Neuron (in vitro differentiated cells): ENCODE data around the gene NTHL1.
A peak's percentile ranks its signal among the peaks of the same experiment; 100 is the strongest.

Experiments
- H2AFZ ChIP-seq: one replicate; pipeline ENCODE4 v1.6.1; 2013; ENCODE audit warnings: low read depth, mild to moderate bottlenecking, inconsistent platforms, low read length, moderate library complexity
- H3K27me3 ChIP-seq: one replicate; pipeline ENCODE4 v1.6.1; 2013; ENCODE audit warnings: low read length; ENCODE audit not compliant: insufficient read depth
- H3K36me3 ChIP-seq: one replicate; pipeline ENCODE4 v1.6.1; 2013; ENCODE audit warnings: low read length; ENCODE audit not compliant: insufficient read depth
- H3K4me1 ChIP-seq: one replicate; pipeline ENCODE4 v1.6.1; 2013; ENCODE audit warnings: low read length; ENCODE audit not compliant: insufficient read depth
- H3K4me3 ChIP-seq: 2 replicates; pipeline ENCODE4 v1.5.1; 2013; ENCODE audit warnings: mild to moderate bottlenecking, low read length, moderate library complexity
- H3K9me3 ChIP-seq: one replicate; pipeline ENCODE4 v1.6.1; 2013; ENCODE audit warnings: low read length

The NTHL1 gene

GRCh38 chr16:2032285-2033056 lies 15.2 kb downstream of the NTHL1 start:
- Histone ChIP-seq H3K36me3 (no peaks in the 10 kb centered on the region), H3K9me3 (peaks cover 3% of the 10 kb centered on the region), H2AFZ (no peak overlapping the region), H3K4me1 (peaks cover 16% of the 10 kb centered on the region), H3K27me3 (peaks cover 18% of the 10 kb centered on the region), H3K4me3 (no peak overlapping the region)

- H3K4me1 ChIP-seq, result peaks cover 22% of the 10 kb centered on the region
Observed at GRCh38 chr16:2031081-2031577, 16.5 kb downstream of the NTHL1 start.

GRCh38 chr16:2030036-2030435 lies 17.6 kb downstream of the NTHL1 start:
- H3K36me3 ChIP-seq, result no peaks in the 10 kb centered on the region
- peaks cover 3% of the 10 kb centered on the region for H3K9me3 ChIP-seq
- no peak overlapping the region for H2AFZ ChIP-seq
- peaks cover 24% of the 10 kb centered on the region for H3K4me1 ChIP-seq
- H3K4me3 ChIP-seq, result no peak overlapping the region
- H3K27me3 ChIP-seq, result peaks cover 35% of the 10 kb centered on the region

More at GRCh38 chr16:2031081-2031577, 16.5 kb downstream of the NTHL1 start:
- H3K27me3 ChIP-seq, result peaks cover 24% of the 10 kb centered on the region
- H3K4me3 ChIP-seq, result no peak overlapping the region
- peaks cover 3% of the 10 kb centered on the region for H3K9me3 ChIP-seq
- H3K36me3 ChIP-seq, result no peaks in the 10 kb centered on the region
- no peak overlapping the region for H2AFZ ChIP-seq

- Histone ChIP-seq H3K4me1 (peaks cover 24% of the 10 kb centered on the region), H3K27me3 (peaks cover 38% of the 10 kb centered on the region), H2AFZ (no peak overlapping the region), H3K9me3 (peaks cover 3% of the 10 kb centered on the region), H3K36me3 (no peaks in the 10 kb centered on the region), H3K4me3 (no peak overlapping the region)
Observed at GRCh38 chr16:2029350-2029749, 18.3 kb downstream of the NTHL1 start.

- Histone ChIP-seq H3K27me3 (peaks cover 38% of the 10 kb centered on the region), H3K9me3 (peaks cover 3% of the 10 kb centered on the region), H3K36me3 (no peaks in the 10 kb centered on the region), H3K4me1 (peaks cover 20% of the 10 kb centered on the region), H3K4me3 (no peak overlapping the region), H2AFZ (no peak overlapping the region)
Observed at GRCh38 chr16:2028620-2029220, 18.9 kb downstream of the NTHL1 start.

GRCh38 chr16:2028146-2028545 lies 19.5 kb downstream of the NTHL1 start:
- Histone ChIP-seq H2AFZ (no peak overlapping the region), H3K9me3 (peaks cover 3% of the 10 kb centered on the region), H3K36me3 (no peaks in the 10 kb centered on the region), H3K27me3 (peaks cover 38% of the 10 kb centered on the region), H3K4me3 (no peak overlapping the region), H3K4me1 (peaks cover 14% of the 10 kb centered on the region)

GRCh38 chr16:2027024-2028010 lies 20.3 kb downstream of the NTHL1 start:
- Histone ChIP-seq H2AFZ (no peak overlapping the region), H3K4me3 (peak overlapping the region; percentile 33), H3K9me3 (peaks cover 3% of the 10 kb centered on the region), H3K27me3 (peaks cover 38% of the 10 kb centered on the region), H3K4me1 (peaks cover 19% of the 10 kb centered on the region), H3K36me3 (no peaks in the 10 kb centered on the region)

- Histone ChIP-seq H3K27me3 (peaks cover 40% of the 10 kb centered on the region), H2AFZ (no peak within 1 kb of the TSS), H3K9me3 (peaks cover 3% of the 10 kb centered on the region), H3K36me3 (no peaks in the 10 kb centered on the region), H3K4me1 (peaks cover 19% of the 10 kb centered on the region), H3K4me3 (peak within 1 kb of the TSS; percentile 33)
Observed at GRCh38 chr16:2026461-2027023, 21.1 kb downstream of the NTHL1 start, which contains the start of gene NHERF2. NHERF2 (plus strand) TSS chr16:2026902; CDS start chr16:2027006, 104 bp downstream.

GRCh38 chr16:2025878-2026460 lies 21.7 kb downstream of the NTHL1 start:
- peaks cover 19% of the 10 kb centered on the region for H3K4me1 ChIP-seq
- no peak overlapping the region for H2AFZ ChIP-seq
- no peaks in the 10 kb centered on the region for H3K36me3 ChIP-seq
- peaks cover 41% of the 10 kb centered on the region for H3K27me3 ChIP-seq
- H3K4me3 ChIP-seq, result no peak overlapping the region
- H3K9me3 ChIP-seq, result peaks cover 3% of the 10 kb centered on the region

GRCh38 chr16:2025251-2025650 lies 22.4 kb downstream of the NTHL1 start:
- Histone ChIP-seq H3K4me3 (no peak overlapping the region), H2AFZ (no peak overlapping the region), H3K4me1 (peaks cover 21% of the 10 kb centered on the region), H3K9me3 (peaks cover 3% of the 10 kb centered on the region), H3K36me3 (no peaks in the 10 kb centered on the region), H3K27me3 (peaks cover 46% of the 10 kb centered on the region)

GRCh38 chr16:2024032-2024420 lies 23.6 kb downstream of the NTHL1 start:
- peaks cover 57% of the 10 kb centered on the region for H3K27me3 ChIP-seq
- H3K36me3 ChIP-seq, result no peaks in the 10 kb centered on the region
- no peak overlapping the region for H2AFZ ChIP-seq
- H3K4me1 ChIP-seq, result peaks cover 26% of the 10 kb centered on the region
- no peak overlapping the region for H3K4me3 ChIP-seq
- peaks cover 3% of the 10 kb centered on the region for H3K9me3 ChIP-seq
